HG02981 (cell line): ENCODE data around the gene CERS2.

ENCODE experiments used
- ATAC-seq: cut with Tn5 transposase; IDR thresholded peaks from one replicate; pipeline ENCODE4 v1.9.1; 2021; ENCODE audit warnings: mild to moderate bottlenecking, moderate library complexity; ENCODE audit not compliant: unreplicated experiment

Gene CERS2, protein sequence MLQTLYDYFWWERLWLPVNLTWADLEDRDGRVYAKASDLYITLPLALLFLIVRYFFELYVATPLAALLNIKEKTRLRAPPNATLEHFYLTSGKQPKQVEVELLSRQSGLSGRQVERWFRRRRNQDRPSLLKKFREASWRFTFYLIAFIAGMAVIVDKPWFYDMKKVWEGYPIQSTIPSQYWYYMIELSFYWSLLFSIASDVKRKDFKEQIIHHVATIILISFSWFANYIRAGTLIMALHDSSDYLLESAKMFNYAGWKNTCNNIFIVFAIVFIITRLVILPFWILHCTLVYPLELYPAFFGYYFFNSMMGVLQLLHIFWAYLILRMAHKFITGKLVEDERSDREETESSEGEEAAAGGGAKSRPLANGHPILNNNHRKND

DNA sequence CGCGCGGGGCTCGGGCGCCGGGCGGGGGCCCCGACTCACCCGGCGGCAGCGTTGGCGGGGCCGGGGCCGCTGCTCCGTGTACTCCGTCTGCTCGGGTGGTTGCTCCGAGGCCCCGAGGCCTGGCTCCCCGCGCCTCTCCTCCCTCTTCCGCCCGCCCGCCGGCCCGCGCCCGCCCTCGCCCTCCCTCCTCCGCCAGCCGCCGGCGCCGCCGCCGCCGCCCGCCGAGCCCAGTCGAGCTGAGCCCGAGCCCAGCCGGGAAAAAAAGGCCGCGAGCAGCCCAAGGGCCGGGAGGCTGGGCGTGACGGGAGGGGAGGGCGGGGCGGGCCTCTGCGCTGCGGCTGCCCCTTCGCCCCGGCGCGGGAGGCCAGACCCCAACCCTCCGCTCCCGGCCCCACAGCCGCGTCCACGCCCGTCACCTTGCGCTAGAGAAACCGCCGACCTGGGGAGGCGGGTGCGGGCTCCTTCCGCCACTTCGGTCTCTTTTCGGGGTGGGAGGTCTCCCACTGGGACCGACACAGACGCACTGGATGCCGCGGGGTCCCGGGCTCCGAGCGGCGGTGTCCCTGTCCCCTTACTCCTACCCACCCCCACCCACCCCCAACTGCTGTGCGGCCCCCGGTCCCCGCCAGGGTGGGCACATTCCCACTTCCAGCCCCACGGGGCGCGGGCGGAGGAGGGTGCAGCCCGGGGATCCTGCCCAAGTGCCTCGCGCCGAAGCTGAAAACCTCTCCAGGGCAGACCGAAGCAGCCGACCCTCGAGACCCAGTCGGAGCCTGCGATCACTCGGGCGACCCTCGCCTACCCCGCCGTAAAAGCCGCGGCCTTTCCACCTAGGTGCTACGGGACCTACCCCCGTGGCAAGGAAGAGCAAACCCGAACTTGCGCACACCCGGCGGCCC, at the start of gene CERS2:
Gene CERS2 (minus strand): TSS at position 256 of the 899 bp plus-strand sequence. CDS start 5,745 bp downstream, outside the sequence.
- ATAC-seq: peak; percentile 47

DNA sequence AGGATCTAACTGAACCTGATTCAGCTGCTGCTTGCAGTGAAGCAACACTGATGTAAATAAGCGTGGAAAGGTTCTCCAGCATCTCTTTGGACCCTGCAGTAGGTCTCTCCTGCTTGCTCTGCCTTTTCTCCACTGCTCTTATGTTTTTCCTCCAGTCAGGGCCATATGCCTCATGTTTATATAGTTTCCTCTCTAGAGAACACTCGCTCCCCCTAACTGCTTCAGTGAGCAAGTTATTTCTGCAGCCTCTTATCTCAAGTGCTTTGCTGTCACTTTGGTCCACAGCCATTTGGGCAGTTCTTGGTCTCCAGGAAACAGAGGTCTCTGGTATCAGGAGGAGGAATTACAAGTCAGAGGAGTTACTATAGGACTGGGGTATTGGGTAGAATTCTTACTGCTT, 38.9 kb upstream of the CERS2 start:
- ATAC-seq: no peak

DNA sequence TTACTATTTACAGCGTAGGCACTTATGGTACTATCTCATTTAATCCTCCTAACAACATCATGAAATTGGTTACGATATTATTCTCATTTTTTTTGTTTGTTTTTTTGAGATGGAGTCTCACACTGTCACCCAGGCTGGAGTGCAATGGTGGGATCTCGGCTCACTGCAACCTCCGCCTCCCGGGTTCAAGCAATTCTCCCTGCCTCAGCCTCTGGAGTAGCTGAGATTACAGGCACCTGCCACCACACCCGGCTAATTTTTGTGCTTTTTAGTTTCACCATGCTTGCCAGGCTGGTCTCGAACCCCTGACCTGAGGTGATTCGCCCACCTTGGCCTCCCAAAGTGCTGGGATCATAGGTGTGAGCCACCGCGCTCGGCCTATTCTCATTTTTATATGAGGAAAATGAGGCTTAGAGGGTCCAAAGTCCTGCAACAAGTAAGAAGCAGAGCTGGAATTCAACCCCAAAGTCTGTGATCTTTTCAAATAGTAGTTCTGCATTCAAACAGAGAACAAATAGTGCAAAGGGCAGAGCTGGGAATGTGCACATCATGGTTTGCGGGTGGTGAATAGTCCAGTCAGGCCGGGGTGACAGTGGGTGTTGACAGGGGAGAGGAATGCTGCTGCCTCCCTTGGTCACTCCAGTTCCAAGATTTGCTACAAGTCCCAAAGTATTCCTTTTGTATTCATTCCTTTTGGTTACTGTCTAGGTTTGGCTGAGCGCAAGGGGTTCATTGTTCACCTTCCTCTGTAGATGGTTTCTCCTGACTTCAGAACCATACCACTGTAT, 38.2 kb upstream of the CERS2 start:
- ATAC-seq: no peak

GRCh38 chr1:151011154-151011850, 36.7 kb upstream of the CERS2 start:
- no peak for ATAC-seq

DNA sequence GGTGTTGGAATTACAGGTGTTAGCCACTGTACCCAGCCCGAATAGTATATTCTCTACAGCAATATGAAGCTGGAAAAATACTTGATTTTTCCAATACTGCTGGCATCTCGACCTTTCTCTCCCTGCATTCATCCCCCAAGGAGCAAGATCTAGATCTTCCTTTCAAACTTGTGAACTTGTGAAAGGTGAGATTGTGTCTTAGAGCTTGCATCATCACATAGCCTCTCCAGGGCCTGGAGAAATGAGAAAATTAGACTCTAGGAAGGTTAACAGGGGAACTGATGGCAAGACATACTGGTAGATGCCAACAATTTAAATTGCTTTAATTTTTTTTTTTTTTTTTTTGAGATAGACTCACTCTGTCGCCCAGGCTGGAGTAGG, 35.7 kb upstream of the CERS2 start:
- ATAC-seq: no peak

DNA sequence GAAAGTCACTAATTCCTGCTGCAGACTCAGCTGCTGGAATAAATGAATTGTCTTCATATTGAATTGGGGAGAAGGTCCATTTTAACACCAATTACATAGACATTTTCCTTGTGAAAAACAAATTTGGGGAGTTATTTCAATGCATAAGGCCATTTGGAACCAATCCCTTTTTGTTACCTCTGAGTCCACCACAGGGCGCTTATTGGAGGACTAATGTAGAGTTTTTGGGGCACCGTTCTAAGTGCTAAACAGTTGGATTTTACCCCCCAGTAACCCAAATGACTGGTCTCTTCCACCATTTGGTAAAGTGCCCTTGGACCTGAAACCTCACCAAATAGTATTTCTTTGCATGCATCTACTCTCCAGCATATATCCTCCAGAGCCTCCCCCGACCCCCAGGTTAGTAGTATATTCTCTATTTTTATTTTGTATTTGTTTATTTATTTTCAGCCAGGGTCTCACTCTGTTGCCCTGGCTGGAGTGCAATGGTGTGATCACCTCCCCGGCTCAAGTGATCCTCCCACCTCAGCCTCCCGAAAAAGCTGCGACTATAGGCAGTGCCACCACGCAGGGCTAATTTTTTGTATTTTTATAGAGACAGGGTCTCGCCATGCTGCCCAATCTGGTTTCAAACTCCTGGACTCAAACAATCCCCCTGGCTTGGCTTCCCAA, 35.2 kb upstream of the CERS2 start:
- ATAC-seq: no peak

DNA sequence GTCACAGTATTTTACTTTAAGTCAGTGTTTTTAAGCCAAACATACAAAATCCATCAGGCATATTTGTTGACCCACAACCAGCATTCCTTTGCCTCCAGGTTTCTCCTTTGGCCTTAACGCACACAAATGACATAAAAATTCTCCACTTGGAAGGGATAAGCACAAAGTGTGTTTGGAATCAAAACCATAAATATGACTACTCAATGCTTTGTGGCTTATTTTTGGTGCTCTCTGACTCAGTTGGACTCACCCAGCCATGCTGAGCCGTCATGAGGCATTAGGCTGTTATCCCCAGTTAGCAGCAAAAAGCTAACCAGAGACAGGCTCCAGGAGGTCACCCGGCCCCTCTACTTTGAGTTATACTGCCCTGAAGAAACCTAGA, 34.6 kb upstream of the CERS2 start:
- ATAC-seq: no peak

DNA sequence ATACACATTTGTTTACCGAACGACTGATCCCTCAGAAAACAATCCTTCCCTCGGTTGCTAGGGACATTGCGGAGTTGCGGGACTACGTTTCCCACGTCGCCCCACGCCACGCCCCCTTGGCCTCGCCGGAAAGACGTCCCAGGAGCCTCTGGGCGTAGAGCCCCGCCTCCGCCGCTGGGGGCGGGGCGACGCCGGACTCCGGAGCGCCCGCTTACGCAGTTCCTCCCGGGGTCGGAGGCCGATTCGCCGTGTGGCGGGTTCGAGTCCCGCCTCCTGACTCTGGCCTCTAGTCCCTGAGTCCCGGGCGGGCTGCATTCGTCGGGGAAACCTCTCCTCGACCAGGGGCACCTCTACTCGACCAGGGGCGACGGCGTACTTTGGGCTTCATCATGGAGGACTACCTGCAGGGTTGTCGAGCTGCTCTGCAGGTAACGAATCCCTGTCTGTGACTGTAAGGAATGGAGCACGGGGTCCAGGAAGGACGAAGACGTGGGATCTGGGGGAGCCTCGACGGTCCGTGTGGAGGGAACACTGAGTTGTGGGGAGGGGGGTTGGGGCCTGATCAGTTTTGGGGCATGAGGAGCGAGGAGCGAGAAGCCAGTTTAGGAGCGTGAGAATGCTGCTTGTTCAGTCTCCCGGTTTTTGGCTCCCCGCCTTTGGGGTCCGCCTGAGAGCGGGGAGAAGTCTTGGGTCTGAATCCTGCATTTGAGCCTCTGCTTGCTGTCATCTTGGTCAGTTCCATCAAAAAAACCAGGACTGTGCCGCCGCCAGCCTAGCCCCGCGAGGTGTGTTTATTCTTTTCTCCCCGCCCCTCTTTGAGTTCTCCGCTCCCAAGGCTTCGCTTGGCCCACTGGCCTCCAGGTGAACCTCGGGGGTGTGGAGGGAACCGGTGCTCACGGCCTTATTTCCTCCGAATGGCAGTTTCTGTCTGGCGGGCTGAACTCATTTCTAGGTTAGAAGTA, 33.9 kb upstream of the CERS2 start, which contains the start of gene PRUNE1:
Gene PRUNE1 (plus strand): TSS at position 206 of the 962 bp plus-strand sequence. CDS start 184 bp downstream, at position 390.
- peak; percentile 78 for ATAC-seq

DNA sequence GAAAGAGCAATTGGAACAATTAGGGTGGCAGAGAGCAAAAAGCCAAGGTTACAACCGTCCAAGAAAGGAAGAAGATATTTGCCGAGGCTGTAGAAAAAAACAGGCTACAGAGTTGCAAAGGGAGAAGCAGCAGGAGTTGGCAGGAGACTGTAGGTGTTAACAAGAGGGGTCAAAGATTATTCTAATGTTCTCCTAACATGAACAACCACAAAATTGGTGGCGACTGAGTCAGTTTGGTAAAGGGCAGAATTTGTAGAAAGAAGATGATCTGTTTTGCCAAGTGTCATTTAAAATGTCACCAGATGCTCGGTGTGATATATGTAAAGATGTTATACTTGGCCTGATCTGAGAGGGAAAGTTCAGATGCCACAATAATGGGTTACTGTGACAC, 33.2 kb upstream of the CERS2 start:
- no peak for ATAC-seq

DNA sequence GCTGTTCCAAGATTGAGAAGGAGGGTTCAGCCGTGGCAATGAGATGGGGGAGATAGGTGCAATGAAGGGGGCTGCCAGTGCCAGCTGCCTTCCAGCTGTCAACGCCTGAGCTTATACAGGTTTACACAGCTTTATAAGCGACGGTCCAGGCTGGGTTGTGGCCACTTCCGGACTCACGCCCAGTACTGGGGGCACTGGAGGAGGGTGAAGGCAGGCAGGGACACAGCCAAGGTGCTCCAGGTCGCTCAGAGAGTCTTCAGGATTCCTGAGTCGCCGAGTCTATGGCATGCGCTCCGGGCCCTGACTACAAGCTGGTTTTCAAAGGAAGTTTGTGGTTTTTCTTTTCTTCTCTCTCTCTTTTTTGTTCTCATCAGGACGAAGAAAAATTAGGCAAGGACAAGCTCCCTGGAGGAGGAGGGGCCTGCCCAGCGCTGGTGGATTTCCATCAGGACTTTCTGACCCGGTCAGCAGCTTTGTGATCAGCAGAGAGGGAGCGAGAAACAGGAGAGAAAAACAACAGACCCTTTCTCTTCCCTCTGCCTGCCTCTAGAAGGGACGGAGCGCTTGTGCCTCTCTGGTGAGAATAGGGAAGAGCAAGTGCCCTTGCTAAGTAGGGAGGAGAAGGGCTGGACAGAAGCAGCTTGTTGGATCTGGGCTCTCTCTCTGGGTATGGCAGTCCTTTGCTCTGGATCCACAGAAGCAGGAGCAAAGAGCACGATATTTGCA, 31.9 kb upstream of the CERS2 start, which contains the start of gene MINDY1:
Gene MINDY1 (minus strand): TSS at position 576 of the 726 bp plus-strand sequence. CDS start 4,285 bp downstream, outside the sequence.
- ATAC-seq: peak; percentile 46

- ATAC-seq: no peak
Measured at GRCh38 chr1:151005729-151006319, 31.2 kb upstream of the CERS2 start.

DNA sequence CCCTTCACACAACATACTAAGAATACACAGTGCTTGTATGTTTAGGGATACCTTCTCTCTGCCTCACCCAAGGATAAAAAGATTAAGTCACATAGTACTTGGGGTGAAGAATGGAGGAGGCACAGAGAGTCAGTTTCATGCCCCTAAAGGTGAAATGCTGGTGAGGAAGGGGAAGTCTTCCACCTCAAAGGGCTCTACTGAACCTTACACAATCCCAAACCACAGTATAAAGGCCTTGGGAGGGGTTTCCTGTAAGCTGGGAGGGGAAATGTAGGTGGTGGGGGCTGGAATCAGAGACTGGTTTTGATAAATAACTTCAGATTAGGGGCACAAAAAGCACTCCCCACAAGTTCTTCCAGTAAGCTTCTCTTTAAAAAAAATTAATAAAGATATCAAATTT, 28.5 kb upstream of the CERS2 start:
- ATAC-seq: no peak

DNA sequence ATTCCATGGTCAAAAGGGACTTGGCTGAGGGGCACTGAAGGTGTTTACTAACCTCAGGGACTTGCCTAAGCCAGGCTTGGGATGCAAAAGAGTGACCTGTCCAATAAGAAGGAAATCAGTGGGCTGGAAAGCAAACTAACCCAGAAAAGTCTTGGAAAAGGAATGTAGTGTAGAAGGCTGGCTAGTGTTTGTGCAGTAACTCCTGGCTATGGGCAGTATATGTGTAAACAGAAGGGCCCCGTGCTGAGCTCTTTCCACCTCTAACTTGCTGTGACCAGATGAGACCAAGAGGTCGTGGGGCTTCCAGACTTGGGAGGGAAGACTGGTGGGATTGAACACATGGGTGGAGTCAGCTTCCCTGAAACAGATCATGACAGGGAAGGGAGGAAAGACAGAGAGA, 28.0 kb upstream of the CERS2 start:
- ATAC-seq: no peak

DNA sequence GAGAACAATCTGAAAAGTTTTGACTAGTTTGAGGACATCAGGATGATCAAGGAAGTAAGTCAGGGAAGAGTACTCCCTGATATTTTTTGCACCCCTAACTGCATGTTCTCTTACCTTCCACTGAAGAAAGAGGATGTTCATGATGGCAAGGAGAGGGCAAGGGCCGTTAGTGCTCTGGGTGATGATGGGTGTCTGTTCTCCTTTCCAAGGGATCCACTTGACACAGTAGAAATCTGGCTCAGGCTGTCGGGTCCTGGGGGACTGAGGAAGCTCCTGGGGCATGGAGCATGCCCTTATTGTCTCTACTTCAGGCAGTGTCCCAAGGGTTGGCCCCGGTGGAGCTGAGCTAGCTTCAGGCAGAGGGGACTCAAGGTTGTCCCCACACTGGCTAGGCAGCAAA, 27.4 kb upstream of the CERS2 start:
- no peak for ATAC-seq

DNA sequence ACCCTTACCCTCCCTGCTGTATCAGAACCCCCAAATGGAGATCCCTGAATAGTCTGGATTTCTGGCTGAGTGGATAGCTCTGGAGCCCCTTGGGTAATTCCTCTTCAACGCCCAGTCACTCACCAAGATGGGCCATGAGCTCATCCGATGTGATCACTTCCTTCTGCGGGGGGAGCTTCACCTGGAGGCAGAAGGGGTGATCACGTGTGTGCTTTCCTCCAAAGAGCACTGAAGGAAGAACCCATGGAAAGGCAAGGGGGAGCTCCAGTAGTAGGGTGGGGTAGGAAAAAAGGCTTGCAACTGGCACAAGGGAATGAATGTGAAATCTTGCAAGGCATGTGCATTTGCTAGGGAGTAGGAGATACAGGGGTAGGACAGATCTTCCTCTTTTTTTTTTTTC, 27.0 kb upstream of the CERS2 start:
- no peak for ATAC-seq

- no peak for ATAC-seq
Measured at GRCh38 chr1:151000408-151000807, 25.8 kb upstream of the CERS2 start.

GRCh38 chr1:150999926-151000325, 25.3 kb upstream of the CERS2 start:
- ATAC-seq: no peak
